ENCODE results near the gene ARHGEF17.

ARHGEF17 gene

DNA sequence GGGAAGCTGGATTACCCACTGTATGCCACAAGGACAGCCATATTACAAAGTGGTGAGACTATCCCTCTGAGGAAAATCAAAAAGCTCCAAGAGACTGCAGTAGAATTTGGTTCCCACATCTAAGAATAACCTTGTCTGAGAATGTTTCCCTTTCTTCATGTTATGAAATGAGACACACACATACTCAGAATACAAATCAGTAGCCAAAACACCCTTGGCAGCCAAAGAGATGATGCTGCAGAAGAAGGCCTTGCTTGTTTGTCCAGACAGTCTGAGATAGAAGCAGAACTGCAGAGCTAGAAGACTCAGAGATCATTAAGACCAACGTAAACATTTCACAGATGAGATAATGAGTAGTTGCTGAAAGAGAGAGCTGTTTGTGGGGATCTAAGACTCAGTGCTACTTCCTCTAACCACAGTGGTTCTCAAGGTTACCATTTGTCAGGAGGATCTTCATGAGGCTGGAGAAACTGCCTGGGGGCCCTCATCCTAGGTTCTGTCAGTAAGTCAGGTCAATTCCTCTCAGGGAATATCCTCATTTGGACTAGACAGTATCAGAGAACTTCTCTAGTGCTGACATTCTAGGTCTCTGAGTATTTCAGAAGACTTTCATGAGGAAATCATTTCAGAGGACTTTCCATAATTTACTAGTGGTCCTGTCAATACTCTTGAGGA lies 107.0 kb downstream of the ARHGEF17 start:
- DNase-seq: no peak

DNA sequence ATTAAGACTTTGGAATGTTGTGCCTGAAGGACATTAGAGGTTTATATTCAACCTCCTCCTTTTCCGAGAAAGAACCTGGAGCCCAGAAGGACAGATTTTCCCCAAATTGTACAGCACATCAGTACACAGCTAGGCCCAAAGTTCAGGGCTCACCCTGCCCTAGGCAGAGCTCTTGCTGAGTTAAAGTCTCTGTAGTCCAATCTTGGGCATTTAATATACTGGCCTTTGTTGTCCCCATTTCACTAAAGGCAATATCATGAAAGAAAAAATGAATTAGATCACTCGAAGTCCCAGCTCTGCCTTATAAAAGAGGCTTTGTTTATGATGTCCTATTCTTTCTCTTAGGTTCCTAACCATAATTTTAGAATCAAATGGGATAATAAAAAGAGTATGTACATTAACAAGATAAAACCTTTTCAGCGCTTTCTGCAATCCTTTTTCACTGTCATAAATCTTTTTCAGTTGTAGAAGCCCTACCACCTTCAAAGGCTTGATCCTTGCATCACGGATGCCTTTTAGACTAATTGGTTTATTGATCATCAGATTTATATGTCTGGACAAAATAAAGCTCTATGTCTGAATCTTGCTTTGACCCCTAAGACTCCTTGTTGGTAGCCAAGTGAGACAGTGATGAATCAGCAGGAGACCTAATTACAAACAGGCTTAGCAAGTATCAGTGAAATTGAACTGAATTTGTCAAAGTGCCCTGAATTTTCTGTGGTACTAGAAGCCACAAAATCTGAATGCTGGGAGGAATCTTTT lies 108.0 kb downstream of the ARHGEF17 start:
- no peak for DNase-seq

- DNase-seq: no peak
These were observed 108.7 kb downstream of the ARHGEF17 start for GRCh38 chr11:73416786-73417185.
